IMR-90 (cell line): ENCODE measurements around the gene NOL6.

Experiments
- MAFK ChIP-seq: IDR thresholded peaks from 2 replicates; pipeline ENCODE4 v1.6.1; 2012; ENCODE audit warnings: low read depth, low read length, improper control_type of control experiment
- RAD21 ChIP-seq: IDR thresholded peaks from 2 replicates; pipeline ENCODE4 v1.6.1; 2012; ENCODE audit warnings: low read length, improper control_type of control experiment
- RFX5 ChIP-seq: IDR thresholded peaks from 2 replicates; pipeline ENCODE4 v1.8.0; 2012; ENCODE audit warnings: low read depth, mild to moderate bottlenecking, low read length, moderate library complexity
- TF ChIP-seq, protein P1 (sequence below): conservative IDR thresholded peaks from 2 replicates; pipeline ENCODE4 v1.5.1; 2012; ENCODE audit warnings: mild to moderate bottlenecking, low read depth, low read length, improper control_type of control experiment
- TF ChIP-seq, protein P2 (sequence below): fragments of 150-350 bp; IDR thresholded peaks from 2 replicates; pipeline ENCODE4 v1.6.1; 2017; ENCODE audit warnings: mild to moderate bottlenecking, antibody characterized with exemption, low read length, low read depth

DNA sequence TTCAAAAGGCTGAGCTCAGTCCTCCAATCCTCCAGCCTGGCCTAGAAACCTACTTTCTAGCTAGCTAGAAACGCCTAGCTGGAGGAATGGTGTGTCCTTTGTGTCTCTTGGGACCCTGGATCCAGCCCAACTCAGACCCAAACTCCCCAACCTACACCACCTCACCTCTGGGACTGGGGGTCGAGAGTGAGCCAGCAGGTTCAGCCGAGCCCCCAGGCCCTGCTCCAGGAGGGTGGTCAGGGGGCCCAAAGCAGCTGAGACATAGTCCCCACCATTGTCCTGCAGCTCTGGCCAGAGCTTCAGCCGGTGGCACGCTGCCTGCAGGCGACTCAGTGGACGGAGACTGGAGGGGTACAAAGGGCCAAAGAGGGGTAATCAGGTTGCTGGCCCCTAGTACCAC lies 6.2 kb downstream of the NOL6 start:
- TF ChIP-seq RAD21 (no peak), MAFK (no peak), RFX5 (no peak)
- TF ChIP-seq, protein P1, sequence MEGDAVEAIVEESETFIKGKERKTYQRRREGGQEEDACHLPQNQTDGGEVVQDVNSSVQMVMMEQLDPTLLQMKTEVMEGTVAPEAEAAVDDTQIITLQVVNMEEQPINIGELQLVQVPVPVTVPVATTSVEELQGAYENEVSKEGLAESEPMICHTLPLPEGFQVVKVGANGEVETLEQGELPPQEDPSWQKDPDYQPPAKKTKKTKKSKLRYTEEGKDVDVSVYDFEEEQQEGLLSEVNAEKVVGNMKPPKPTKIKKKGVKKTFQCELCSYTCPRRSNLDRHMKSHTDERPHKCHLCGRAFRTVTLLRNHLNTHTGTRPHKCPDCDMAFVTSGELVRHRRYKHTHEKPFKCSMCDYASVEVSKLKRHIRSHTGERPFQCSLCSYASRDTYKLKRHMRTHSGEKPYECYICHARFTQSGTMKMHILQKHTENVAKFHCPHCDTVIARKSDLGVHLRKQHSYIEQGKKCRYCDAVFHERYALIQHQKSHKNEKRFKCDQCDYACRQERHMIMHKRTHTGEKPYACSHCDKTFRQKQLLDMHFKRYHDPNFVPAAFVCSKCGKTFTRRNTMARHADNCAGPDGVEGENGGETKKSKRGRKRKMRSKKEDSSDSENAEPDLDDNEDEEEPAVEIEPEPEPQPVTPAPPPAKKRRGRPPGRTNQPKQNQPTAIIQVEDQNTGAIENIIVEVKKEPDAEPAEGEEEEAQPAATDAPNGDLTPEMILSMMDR, result no peak
- TF ChIP-seq, protein P2, sequence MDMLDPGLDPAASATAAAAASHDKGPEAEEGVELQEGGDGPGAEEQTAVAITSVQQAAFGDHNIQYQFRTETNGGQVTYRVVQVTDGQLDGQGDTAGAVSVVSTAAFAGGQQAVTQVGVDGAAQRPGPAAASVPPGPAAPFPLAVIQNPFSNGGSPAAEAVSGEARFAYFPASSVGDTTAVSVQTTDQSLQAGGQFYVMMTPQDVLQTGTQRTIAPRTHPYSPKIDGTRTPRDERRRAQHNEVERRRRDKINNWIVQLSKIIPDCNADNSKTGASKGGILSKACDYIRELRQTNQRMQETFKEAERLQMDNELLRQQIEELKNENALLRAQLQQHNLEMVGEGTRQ, result no peak
